Measurements from ENCODE around the gene RAB3C. TPM values are rescaled to one million over a fixed set of nuclear protein-coding genes. Genes with fewer than 3 reads are reported as not detected.
"Not testable (repeated sequence)": the region's sequence is repeated elsewhere in the genome, so short reads cannot be mapped to it uniquely, and the experiment has no call there.

The RAB3C gene
- total RNA-seq, 1 donor from 2014 or later: 0.30 TPM

DNA sequence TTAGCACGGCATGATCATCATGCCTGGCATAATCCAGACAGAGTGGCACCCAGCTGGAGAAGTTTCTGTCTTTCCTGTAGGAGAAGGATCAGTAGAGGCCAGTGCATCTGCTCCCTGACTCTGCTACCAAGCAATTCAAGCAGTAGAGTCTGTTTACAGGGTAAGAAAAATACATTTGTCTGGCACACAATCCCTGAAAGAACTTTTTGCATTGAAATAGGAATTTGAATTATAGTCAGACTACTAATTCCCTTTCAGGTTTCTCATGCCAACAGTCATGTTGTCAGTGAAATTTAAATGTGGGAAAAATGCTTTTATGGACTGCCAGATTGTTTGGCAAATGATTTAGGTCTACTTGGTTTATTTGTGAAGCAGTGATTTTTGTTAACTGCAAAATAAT lies 125.6 kb downstream of the RAB3C start:
- Histone ChIP-seq H3K4me1 (no peaks in the 10 kb centered on the region), H3K27me3 (ENCODE audit: low read depth) (no peaks in the 10 kb centered on the region), H3K9me3 (no peaks in the 10 kb centered on the region), H3K4me3 (no peak overlapping the region), H3K27ac (no peak overlapping the region), H3K36me3 (no peaks in the 10 kb centered on the region)
- DNase-seq: no peak
- no peak for ATAC-seq
- intact Hi-C loops (cut with DNase I): no loop called here
- TF ChIP-seq, protein P1, sequence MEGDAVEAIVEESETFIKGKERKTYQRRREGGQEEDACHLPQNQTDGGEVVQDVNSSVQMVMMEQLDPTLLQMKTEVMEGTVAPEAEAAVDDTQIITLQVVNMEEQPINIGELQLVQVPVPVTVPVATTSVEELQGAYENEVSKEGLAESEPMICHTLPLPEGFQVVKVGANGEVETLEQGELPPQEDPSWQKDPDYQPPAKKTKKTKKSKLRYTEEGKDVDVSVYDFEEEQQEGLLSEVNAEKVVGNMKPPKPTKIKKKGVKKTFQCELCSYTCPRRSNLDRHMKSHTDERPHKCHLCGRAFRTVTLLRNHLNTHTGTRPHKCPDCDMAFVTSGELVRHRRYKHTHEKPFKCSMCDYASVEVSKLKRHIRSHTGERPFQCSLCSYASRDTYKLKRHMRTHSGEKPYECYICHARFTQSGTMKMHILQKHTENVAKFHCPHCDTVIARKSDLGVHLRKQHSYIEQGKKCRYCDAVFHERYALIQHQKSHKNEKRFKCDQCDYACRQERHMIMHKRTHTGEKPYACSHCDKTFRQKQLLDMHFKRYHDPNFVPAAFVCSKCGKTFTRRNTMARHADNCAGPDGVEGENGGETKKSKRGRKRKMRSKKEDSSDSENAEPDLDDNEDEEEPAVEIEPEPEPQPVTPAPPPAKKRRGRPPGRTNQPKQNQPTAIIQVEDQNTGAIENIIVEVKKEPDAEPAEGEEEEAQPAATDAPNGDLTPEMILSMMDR (IDR thresholded peaks at IDR 0.05): no peak

DNA sequence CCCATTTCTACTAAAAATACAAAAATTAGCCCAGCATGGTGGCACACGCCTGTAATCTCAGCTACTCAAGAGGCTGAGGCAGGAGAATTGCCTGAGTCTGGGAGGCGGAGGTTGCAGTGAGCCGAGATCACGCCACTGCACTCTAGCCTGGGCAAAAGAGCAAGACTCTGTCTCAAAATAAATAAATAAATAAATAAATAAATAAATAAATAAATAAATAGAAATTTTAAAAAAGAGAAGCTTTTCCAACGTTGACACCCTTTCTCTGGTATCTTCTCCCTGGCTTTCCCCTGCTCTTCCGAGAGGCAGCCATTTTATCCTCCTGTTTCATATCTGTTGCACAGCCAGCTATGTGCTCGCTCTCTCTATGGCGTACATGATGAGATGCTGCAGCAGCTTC lies 127.5 kb downstream of the RAB3C start:
- H3K27ac ChIP-seq; H3K27me3 ChIP-seq (ENCODE audit: low read depth); H3K4me3 ChIP-seq; DNase-seq; H3K36me3 ChIP-seq; H3K4me1 ChIP-seq; ATAC-seq; intact Hi-C loops (cut with DNase I); H3K9me3 ChIP-seq: not testable (repeated sequence)

DNA sequence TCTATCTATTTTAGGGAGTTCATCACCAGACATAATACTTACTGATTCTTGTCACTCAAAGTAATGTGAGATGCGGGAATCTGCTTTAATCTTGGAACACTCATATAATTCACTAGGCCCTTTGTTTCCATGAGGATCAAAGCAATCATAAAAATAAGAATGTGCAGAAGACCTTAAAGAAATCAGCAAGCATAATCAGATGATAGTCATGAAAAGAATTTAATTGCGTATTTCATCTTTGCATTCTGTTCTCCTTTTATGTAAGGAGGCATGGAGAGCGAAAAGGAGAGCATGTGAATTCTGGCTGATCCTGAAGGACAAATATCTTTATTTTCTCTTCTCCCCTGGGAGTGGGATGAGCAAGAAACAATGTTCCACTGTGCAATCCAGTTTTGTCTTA lies 128.0 kb downstream of the RAB3C start:
- TF ChIP-seq, protein P1 (IDR thresholded peaks at IDR 0.05): no peak
- H3K4me3 ChIP-seq: no peak overlapping the region
- no peaks in the 10 kb centered on the region for H3K9me3 ChIP-seq
- intact Hi-C loops (cut with DNase I): no loop called here
- no peaks in the 10 kb centered on the region for H3K27me3 ChIP-seq (ENCODE audit: low read depth)
- ATAC-seq: no peak
- H3K4me1 ChIP-seq: no peaks in the 10 kb centered on the region
- DNase-seq: no peak
- H3K36me3 ChIP-seq: no peaks in the 10 kb centered on the region
- no peak overlapping the region for H3K27ac ChIP-seq

DNA sequence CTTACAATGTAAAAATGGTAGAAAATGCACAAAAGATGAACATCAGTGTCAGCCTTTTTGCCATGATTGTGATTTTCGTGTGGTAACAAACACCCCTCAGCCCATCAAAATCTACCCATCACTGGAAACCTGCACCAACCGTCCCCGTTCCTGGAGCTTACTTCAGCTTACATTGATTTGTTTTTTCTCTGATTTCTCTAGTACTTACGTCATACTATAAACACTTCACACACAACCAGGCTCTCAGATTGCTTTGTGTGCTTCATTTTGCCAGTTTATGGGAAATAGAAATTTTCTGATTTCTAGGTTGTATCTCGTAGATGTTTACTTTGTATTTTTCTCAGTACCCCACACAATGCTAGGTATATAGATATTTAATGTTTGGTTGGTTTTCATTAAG lies 129.1 kb downstream of the RAB3C start:
- TF ChIP-seq, protein P1 (IDR thresholded peaks at IDR 0.05): no peak
- H3K9me3 ChIP-seq: no peaks in the 10 kb centered on the region
- no peak overlapping the region for H3K27ac ChIP-seq
- H3K27me3 ChIP-seq (ENCODE audit: low read depth): no peaks in the 10 kb centered on the region
- no peak for ATAC-seq
- intact Hi-C loops (cut with DNase I): no loop called here
- H3K36me3 ChIP-seq: no peaks in the 10 kb centered on the region
- DNase-seq: no peak
- no peaks in the 10 kb centered on the region for H3K4me1 ChIP-seq
- no peak overlapping the region for H3K4me3 ChIP-seq

DNA sequence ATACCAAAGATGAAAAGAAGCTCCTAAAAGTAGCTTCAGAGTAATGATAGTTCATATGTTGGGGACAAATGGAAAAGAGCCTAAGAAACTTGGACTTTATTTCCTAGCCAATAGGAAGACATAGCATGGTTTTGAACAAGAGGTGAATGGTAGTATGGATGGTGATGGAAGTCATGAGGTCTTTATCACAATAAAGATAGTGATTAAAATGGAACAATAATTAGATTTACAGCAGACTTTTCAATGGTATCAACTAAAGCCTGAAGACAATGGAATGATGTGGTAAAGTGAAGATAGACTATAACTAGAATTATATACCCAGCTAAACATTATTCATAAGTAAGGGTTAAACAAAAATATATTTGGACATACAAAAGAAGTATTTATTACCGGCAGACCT lies 131.2 kb downstream of the RAB3C start:
- Histone ChIP-seq H3K27me3 (ENCODE audit: low read depth) (no peaks in the 10 kb centered on the region), H3K27ac (no peak overlapping the region), H3K9me3 (no peaks in the 10 kb centered on the region), H3K36me3 (no peaks in the 10 kb centered on the region), H3K4me3 (no peak overlapping the region), H3K4me1 (no peaks in the 10 kb centered on the region)
- no peak for DNase-seq
- TF ChIP-seq, protein P1 (IDR thresholded peaks at IDR 0.05): no peak
- intact Hi-C loops (cut with DNase I): no loop called here
- no peak for ATAC-seq

DNA sequence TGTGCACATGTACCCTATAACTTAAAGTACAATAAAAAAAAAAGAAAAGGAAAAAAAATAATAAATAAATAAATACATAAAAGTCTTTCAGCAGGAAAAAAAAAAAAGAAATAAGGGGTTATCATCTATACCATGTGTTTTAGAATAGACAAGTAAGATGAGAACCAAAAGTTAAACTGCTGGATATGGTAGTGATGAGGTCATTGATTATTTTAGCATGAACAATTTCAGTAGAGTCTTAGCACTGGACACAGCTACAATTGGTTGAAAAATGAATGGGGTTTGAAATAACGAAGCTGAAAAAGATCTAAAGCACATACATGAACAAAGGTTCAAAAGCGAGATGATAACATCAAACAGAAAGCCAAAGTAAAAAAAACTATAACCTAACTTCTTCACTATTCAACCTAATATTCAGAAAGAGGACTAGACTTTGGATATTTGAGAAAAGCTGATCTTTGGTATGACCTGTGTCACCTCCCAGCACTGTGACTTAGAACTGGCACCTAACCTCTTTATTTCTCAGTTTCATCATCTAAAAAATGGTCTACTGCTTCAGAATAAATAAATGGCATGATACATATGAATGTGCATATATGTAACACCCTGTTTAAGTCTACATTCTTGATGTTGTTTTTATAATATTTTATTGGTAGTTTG lies 133.3 kb downstream of the RAB3C start:
- TF ChIP-seq, protein P1 (IDR thresholded peaks at IDR 0.05): no peak
- no peak for DNase-seq
- H3K4me3 ChIP-seq: no peak overlapping the region
- no peaks in the 10 kb centered on the region for H3K9me3 ChIP-seq
- no peaks in the 10 kb centered on the region for H3K27me3 ChIP-seq (ENCODE audit: low read depth)
- no peak overlapping the region for H3K27ac ChIP-seq
- intact Hi-C loops (cut with DNase I): no loop called here
- no peak for ATAC-seq
- no peaks in the 10 kb centered on the region for H3K4me1 ChIP-seq
- no peaks in the 10 kb centered on the region for H3K36me3 ChIP-seq

All from lower lobe of right lung (tissue), 2 donors.